Amniotic stem cell (primary cell): ENCODE measurements around the gene MROH7.
"Not testable (repeated sequence)": the region's sequence is repeated elsewhere in the genome, so short reads cannot be mapped to it uniquely, and the experiment has no call there.

ENCODE experiments used
- DNase-seq: peaks from one replicate; lab custom pipeline; 2025; lab: John Stamatoyannopoulos, UW

Gene MROH7

GRCh38 chr1:54610048-54610447, 31.5 kb upstream of the MROH7 start:
- DNase-seq: no peak

- DNase-seq: no peak
Measured at GRCh38 chr1:54610601-54611580, 30.7 kb upstream of the MROH7 start.

GRCh38 chr1:54611621-54612020, 30.0 kb upstream of the MROH7 start:
- no peak for DNase-seq

GRCh38 chr1:54614024-54614423, 27.6 kb upstream of the MROH7 start:
- DNase-seq: no peak

GRCh38 chr1:54614563-54614962, 27.0 kb upstream of the MROH7 start:
- no peak for DNase-seq

GRCh38 chr1:54615531-54616279, 25.9 kb upstream of the MROH7 start:
- no peak for DNase-seq

- DNase-seq: no peak
Measured at GRCh38 chr1:54619749-54620148, 21.8 kb upstream of the MROH7 start.

GRCh38 chr1:54623216-54624007, 18.2 kb upstream of the MROH7 start, which contains the start of gene FAM151A:
TSS of gene FAM151A (minus strand) at chr1:54623525. CDS start at chr1:54623395, 130 bp downstream.
- no peak for DNase-seq

- no peak for DNase-seq
Measured at GRCh38 chr1:54624466-54625464, 16.8 kb upstream of the MROH7 start.

- no peak for DNase-seq
Measured at GRCh38 chr1:54627196-54627595, 14.4 kb upstream of the MROH7 start.

GRCh38 chr1:54635804-54636203, 5.8 kb upstream of the MROH7 start:
- not testable (repeated sequence) for DNase-seq

- DNase-seq: not testable (repeated sequence)
Measured at GRCh38 chr1:54636461-54637446, 4.8 kb upstream of the MROH7 start.

GRCh38 chr1:54640361-54640760, 1.2 kb upstream of the MROH7 start:
- DNase-seq: no peak

- DNase-seq: no peak
Measured at GRCh38 chr1:54643736-54644135, 2.1 kb downstream of the MROH7 start.

- no peak for DNase-seq
Measured at GRCh38 chr1:54645806-54646676, 4.5 kb downstream of the MROH7 start.

- no peak for DNase-seq
Measured at GRCh38 chr1:54649130-54649898, 7.7 kb downstream of the MROH7 start.

GRCh38 chr1:54649921-54650320, 8.3 kb downstream of the MROH7 start:
- DNase-seq: no peak

GRCh38 chr1:54650417-54650816, 8.8 kb downstream of the MROH7 start:
- no peak for DNase-seq
